ENCODE measurements around the gene NDUFA8. TPM values are rescaled to one million over a fixed set of nuclear protein-coding genes. Genes with fewer than 3 reads are reported as not detected.

Gene NDUFA8
- total RNA-seq, 4 donors from 2014 or later, result 16.3 to 34.4 (median 30.2) TPM

DNA sequence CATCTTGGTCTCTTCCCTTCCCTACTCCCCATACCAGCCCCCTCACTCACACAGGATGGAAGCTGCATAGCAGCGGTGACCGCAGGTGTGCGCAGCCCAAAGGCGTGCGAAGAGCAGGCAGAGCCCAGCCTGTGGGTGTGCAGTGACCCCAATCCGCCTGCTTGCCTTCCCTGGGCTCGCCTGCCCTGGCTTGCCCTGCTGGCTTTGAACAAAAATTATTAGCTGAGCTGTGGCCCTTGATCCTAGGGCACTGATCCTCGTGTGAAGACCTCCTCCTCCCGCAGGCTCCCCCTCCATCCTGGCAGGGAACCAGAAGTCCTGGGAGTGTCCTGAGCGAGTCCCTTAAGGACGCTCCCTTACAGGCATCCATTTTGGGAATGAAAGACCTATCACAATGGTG lies 32.0 kb upstream of the NDUFA8 start:
- TF ChIP-seq, protein P1, sequence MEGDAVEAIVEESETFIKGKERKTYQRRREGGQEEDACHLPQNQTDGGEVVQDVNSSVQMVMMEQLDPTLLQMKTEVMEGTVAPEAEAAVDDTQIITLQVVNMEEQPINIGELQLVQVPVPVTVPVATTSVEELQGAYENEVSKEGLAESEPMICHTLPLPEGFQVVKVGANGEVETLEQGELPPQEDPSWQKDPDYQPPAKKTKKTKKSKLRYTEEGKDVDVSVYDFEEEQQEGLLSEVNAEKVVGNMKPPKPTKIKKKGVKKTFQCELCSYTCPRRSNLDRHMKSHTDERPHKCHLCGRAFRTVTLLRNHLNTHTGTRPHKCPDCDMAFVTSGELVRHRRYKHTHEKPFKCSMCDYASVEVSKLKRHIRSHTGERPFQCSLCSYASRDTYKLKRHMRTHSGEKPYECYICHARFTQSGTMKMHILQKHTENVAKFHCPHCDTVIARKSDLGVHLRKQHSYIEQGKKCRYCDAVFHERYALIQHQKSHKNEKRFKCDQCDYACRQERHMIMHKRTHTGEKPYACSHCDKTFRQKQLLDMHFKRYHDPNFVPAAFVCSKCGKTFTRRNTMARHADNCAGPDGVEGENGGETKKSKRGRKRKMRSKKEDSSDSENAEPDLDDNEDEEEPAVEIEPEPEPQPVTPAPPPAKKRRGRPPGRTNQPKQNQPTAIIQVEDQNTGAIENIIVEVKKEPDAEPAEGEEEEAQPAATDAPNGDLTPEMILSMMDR (IDR thresholded peaks at IDR 0.05), result no peak
- TF ChIP-seq POLR2AphosphoS5 (IDR thresholded peaks at IDR 0.05) (no peak), EP300 (IDR thresholded peaks at IDR 0.05) (no peak), POLR2A (IDR thresholded peaks at IDR 0.05) (no peak)
- DNase-seq (ENCODE audit: low spot score in 2 of 2), result no peak
- no peaks in the 10 kb centered on the region for H3K9me3 ChIP-seq
- no peaks in the 10 kb centered on the region for H3K36me3 ChIP-seq
- H3K27me3 ChIP-seq, result no peaks in the 10 kb centered on the region
- H3K4me1 ChIP-seq, result no peaks in the 10 kb centered on the region
- H3K4me3 ChIP-seq, result no peak overlapping the region
- no peak overlapping the region for H3K27ac ChIP-seq
- 61% methylated on average over 9 of the region's 11 CpGs for WGBS

DNA sequence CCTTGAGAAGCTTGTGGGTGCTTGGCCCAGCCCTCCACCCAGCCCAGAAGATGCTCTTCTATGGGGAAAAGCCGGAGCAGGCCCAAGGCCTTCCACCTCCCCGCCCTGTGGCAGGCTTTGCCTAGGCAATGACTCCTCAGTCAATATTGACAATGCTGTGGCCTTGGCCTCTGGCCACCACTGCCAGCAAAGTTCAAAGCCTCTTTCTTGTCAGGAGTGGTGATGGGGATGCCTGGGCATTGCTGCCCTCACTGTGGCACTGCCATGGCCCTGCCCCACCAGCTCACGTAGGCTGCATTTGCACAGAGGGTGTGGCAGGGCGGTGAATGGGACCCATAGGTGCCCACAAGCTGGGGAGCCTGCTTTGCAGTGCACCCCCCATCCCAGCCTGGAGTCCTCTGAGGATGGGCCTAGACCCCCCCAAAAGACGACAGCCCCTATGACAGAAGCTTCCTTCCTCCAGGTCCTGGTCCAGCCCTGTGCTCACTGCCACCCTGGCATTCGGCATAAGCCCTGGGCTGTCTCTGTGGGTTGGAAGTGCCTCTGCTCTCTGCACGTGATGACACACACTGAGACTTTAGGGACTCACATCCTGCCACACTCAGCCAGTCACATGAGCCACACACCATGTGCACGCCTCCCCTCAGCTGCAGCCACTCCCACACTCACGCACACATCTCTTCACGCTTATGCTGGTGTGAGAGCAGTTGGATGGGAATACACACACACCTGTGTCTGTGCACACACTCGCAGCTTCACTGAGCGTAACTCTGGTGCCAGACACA lies 31.2 kb upstream of the NDUFA8 start:
- Histone ChIP-seq H3K9me3 (no peaks in the 10 kb centered on the region), H3K36me3 (no peaks in the 10 kb centered on the region), H3K27me3 (no peaks in the 10 kb centered on the region), H3K4me3 (no peak overlapping the region), H3K4me1 (no peaks in the 10 kb centered on the region), H3K27ac (no peak overlapping the region)
- no peak for DNase-seq (ENCODE audit: low spot score in 2 of 2)
- TF ChIP-seq, protein P1 (IDR thresholded peaks at IDR 0.05), result no peak
- TF ChIP-seq POLR2AphosphoS5 (IDR thresholded peaks at IDR 0.05) (no peak), POLR2A (IDR thresholded peaks at IDR 0.05) (no peak), EP300 (IDR thresholded peaks at IDR 0.05) (no peak)
- 89% methylated on average over 8 of the region's 12 CpGs for WGBS

DNA sequence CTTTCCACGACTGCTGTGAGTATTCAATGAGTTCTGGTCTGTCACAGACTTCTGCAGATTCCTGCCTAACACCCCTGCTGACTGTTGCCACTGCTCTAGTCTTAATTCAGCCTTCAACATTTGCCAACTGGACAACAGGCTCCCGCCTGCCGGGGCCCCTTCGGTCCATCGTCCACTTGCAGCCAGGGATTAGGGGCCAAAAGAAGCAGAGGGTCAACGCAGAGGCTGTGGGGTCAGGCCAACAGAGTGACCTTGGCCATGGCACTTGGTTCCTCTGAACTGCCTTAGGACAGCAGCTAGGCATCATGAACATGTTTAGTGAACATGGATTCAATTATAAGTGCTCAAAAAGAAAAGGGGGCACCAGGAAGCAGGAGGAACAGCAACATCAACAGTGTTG lies 28.8 kb upstream of the NDUFA8 start:
- TF ChIP-seq POLR2AphosphoS5 (IDR thresholded peaks at IDR 0.05) (no peak), POLR2A (IDR thresholded peaks at IDR 0.05) (no peak), EP300 (IDR thresholded peaks at IDR 0.05) (no peak)
- TF ChIP-seq, protein P1 (IDR thresholded peaks at IDR 0.05), result no peak
- H3K36me3 ChIP-seq, result no peaks in the 10 kb centered on the region
- H3K4me3 ChIP-seq, result no peak overlapping the region
- no peak overlapping the region for H3K27ac ChIP-seq
- H3K4me1 ChIP-seq, result no peaks in the 10 kb centered on the region
- H3K9me3 ChIP-seq, result no peaks in the 10 kb centered on the region
- DNase-seq (ENCODE audit: low spot score in 2 of 2), result no peak
- peaks cover 4% of the 10 kb centered on the region for H3K27me3 ChIP-seq
- 91% methylated on average over 5 of the region's 6 CpGs for WGBS

GRCh38 chr9:122186777-122187470 lies 27.3 kb upstream of the NDUFA8 start:
- H3K36me3 ChIP-seq, result no peaks in the 10 kb centered on the region
- TF ChIP-seq POLR2A (IDR thresholded peaks at IDR 0.05), result no peak
- TF ChIP-seq, protein P1 (IDR thresholded peaks at IDR 0.05), result no peak
- TF ChIP-seq POLR2AphosphoS5 (IDR thresholded peaks at IDR 0.05), result no peak
- TF ChIP-seq EP300 (IDR thresholded peaks at IDR 0.05), result no peak
- no peaks in the 10 kb centered on the region for H3K4me1 ChIP-seq
- H3K9me3 ChIP-seq, result no peaks in the 10 kb centered on the region
- WGBS, result 86% methylated on average over 8 of the region's 8 CpGs
- peaks cover 11% of the 10 kb centered on the region for H3K27me3 ChIP-seq
- H3K4me3 ChIP-seq, result no peak overlapping the region
- no peak for DNase-seq (ENCODE audit: low spot score in 2 of 2)
- no peak overlapping the region for H3K27ac ChIP-seq

DNA sequence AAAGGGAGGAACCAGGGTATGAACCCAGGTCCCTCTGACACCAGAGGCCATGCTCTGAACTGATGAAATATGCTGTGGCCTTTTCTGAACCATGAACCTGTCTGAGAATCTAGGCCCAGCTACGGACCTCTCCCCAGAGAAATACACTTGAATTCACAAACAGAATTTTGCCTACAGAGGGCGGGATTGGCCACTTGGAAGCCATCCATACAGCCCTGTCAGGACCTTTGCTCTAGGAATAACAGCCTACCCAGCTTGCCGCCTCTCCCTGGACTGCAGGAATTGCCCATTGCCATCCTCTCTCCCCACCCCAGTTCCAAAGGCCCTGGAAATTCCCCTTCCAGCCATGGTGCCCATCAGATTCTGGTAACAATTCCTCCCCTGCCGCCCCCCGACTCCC lies 26.7 kb upstream of the NDUFA8 start:
- Histone ChIP-seq H3K36me3 (no peaks in the 10 kb centered on the region), H3K27ac (no peak overlapping the region), H3K9me3 (no peaks in the 10 kb centered on the region), H3K4me1 (no peaks in the 10 kb centered on the region), H3K27me3 (peaks cover 15% of the 10 kb centered on the region), H3K4me3 (no peak overlapping the region)
- DNase-seq (ENCODE audit: low spot score in 2 of 2), result no peak
- WGBS, result 77% methylated on average over 5 of the region's 5 CpGs
- TF ChIP-seq POLR2AphosphoS5 (IDR thresholded peaks at IDR 0.05) (no peak), POLR2A (IDR thresholded peaks at IDR 0.05) (no peak), EP300 (IDR thresholded peaks at IDR 0.05) (no peak)
- TF ChIP-seq, protein P1 (IDR thresholded peaks at IDR 0.05), result no peak
